ENCODE measurements around the gene WDFY2.

DNA sequence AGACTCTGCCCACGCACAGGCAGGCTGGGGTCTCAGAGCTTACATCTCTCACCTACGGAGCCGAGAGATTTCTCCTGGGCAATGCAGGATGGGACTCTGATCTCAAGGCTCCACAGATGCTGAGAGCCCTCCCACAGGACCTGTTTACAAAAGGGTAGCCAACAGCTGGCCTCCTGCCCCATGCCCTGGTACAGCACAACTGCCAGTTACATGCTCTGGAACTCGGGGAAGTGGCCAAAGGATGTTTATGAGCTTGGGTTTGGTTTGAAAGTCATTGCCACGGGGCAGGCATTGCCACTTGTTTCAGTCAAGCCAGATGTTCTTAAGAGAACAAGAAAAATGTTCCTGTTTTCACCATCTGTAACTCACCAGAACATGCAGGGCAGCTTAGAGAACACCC lies 216.2 kb downstream of the WDFY2 start:
- TF ChIP-seq POLR2AphosphoS5 (IDR thresholded peaks at IDR 0.05) (no peak), CTCF (IDR thresholded peaks at IDR 0.05) (no peak), POLR2A (IDR thresholded peaks at IDR 0.05) (no peak), EP300 (IDR thresholded peaks at IDR 0.05) (no peak)

All from stomach (tissue), 4 donors.